ENCODE measurements around the gene SLFN5.

DNA sequence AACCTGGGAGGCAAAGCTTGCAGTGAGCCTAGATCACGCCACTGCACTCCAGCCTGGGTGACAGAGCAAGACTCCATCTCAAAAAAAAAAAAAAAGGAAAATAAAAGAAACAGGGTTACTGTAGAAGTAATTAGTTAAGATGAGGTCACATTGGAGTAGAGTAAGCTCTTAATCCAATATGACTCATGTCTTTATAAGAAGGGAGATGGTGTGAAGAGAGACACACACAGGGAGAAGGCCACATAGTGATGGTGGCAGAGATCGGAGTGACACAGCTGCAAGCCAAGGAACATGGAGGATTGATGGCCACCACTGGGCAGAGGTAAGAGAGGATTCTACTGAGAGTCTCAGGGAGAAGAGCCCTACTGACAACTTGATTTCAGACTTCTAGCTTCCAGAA is 15.3 kb upstream of the SLFN5 start:
- TF ChIP-seq, protein P1, sequence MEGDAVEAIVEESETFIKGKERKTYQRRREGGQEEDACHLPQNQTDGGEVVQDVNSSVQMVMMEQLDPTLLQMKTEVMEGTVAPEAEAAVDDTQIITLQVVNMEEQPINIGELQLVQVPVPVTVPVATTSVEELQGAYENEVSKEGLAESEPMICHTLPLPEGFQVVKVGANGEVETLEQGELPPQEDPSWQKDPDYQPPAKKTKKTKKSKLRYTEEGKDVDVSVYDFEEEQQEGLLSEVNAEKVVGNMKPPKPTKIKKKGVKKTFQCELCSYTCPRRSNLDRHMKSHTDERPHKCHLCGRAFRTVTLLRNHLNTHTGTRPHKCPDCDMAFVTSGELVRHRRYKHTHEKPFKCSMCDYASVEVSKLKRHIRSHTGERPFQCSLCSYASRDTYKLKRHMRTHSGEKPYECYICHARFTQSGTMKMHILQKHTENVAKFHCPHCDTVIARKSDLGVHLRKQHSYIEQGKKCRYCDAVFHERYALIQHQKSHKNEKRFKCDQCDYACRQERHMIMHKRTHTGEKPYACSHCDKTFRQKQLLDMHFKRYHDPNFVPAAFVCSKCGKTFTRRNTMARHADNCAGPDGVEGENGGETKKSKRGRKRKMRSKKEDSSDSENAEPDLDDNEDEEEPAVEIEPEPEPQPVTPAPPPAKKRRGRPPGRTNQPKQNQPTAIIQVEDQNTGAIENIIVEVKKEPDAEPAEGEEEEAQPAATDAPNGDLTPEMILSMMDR (IDR thresholded peaks at IDR 0.05; ENCODE audit: low read depth, low read length, missing input control): no peak
- TF ChIP-seq, protein P2, sequence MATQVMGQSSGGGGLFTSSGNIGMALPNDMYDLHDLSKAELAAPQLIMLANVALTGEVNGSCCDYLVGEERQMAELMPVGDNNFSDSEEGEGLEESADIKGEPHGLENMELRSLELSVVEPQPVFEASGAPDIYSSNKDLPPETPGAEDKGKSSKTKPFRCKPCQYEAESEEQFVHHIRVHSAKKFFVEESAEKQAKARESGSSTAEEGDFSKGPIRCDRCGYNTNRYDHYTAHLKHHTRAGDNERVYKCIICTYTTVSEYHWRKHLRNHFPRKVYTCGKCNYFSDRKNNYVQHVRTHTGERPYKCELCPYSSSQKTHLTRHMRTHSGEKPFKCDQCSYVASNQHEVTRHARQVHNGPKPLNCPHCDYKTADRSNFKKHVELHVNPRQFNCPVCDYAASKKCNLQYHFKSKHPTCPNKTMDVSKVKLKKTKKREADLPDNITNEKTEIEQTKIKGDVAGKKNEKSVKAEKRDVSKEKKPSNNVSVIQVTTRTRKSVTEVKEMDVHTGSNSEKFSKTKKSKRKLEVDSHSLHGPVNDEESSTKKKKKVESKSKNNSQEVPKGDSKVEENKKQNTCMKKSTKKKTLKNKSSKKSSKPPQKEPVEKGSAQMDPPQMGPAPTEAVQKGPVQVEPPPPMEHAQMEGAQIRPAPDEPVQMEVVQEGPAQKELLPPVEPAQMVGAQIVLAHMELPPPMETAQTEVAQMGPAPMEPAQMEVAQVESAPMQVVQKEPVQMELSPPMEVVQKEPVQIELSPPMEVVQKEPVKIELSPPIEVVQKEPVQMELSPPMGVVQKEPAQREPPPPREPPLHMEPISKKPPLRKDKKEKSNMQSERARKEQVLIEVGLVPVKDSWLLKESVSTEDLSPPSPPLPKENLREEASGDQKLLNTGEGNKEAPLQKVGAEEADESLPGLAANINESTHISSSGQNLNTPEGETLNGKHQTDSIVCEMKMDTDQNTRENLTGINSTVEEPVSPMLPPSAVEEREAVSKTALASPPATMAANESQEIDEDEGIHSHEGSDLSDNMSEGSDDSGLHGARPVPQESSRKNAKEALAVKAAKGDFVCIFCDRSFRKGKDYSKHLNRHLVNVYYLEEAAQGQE (IDR thresholded peaks at IDR 0.05): no peak
- TF ChIP-seq, protein P3, sequence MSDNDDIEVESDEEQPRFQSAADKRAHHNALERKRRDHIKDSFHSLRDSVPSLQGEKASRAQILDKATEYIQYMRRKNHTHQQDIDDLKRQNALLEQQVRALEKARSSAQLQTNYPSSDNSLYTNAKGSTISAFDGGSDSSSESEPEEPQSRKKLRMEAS (IDR thresholded peaks at IDR 0.05): no peak
- TF ChIP-seq RAD21 (IDR thresholded peaks at IDR 0.05): no peak
- no peak for TF ChIP-seq FOXA1 (IDR thresholded peaks at IDR 0.05)
